ENCODE measurements around the gene LRRC56. TPM values are rescaled to one million over a fixed set of nuclear protein-coding genes. Genes with fewer than 3 reads are reported as not detected.

LRRC56 gene
- total RNA-seq, 1 experiment from 2014 or later, result 3.4 TPM

- no CpG with 5 or more reads among the region's 5 CpGs for WGBS (ENCODE audit: extremely low coverage, insufficient read length, low lambda C conversion rate)
- H3K23me2 ChIP-seq (ENCODE audit: insufficient read length, low read depth, low read length, poor library complexity, severe bottlenecking), result no peaks in the 10 kb centered on the region
- no peak overlapping the region for H3T11ph ChIP-seq (ENCODE audit: low read length)
- H3K18ac ChIP-seq (ENCODE audit: insufficient read length, low read depth, low read length), result no peak overlapping the region
- no peak overlapping the region for H3K27ac ChIP-seq (ENCODE audit: insufficient read length, low read depth, low read length)
- no peak for DNase-seq
- no peak overlapping the region for H2AK5ac ChIP-seq (ENCODE audit: insufficient read length, low read length)
- Mint-ChIP-seq H3K27ac (no peak overlapping the region), H3K9me3 (peaks cover 0 to 2% of the 10 kb centered on the region in 2 experiments; a peak in 2 of 5 replicates), H3K4me1 (peaks cover 3 to 5% of the 10 kb centered on the region in 2 experiments; a peak in 2 of 4 replicates), H3K36me3 (ENCODE audit: insufficient read depth in 1 of 3, low read depth in 3 of 3) (peaks cover 2 to 7% (median 5%) of the 10 kb centered on the region in 3 experiments; a peak in 5 of 7 replicates), H3K27me3 (ENCODE audit: low read depth) (peaks cover 3% of the 10 kb centered on the region; the same call in 1 of the 2 replicates), H3K4me3 (no peak overlapping the region)
- H3K56ac ChIP-seq (ENCODE audit: insufficient read length, low read depth, low read length), result no peak overlapping the region
- H3K14ac ChIP-seq (ENCODE audit: insufficient read depth, low read length), result no peak overlapping the region
- no peak for TF ChIP-seq CTCF (conservative IDR thresholded peaks at IDR 0.05)
- no peak overlapping the region for H2BK120ac ChIP-seq (ENCODE audit: low read depth, low read length, poor library complexity, severe bottlenecking)
- no peak overlapping the region for H3K4me2 ChIP-seq (ENCODE audit: insufficient read depth, insufficient read length, low read length)
- H3K4me1 ChIP-seq (ENCODE audit: insufficient read depth, low read length), result no peaks in the 10 kb centered on the region
- H3K9me3 ChIP-seq (ENCODE audit: control insufficient read depth, low read depth, low read length), result no peaks in the 10 kb centered on the region
- H4K8ac ChIP-seq (replicated peaks; ENCODE audit: insufficient read length, low read depth, low read length), result no peak overlapping the region
- no peak overlapping the region for H2AFZ ChIP-seq (ENCODE audit: low read length)
- H3K79me2 ChIP-seq (ENCODE audit: insufficient read depth, low read length), result no peaks in the 10 kb centered on the region
- H3K9ac ChIP-seq (ENCODE audit: extremely low read depth, insufficient read length, low read length), result no peak overlapping the region
- H4K20me1 ChIP-seq (ENCODE audit: control insufficient read depth, insufficient read depth, insufficient read length), result no peaks in the 10 kb centered on the region
- H2BK5ac ChIP-seq (ENCODE audit: insufficient read length, low read length), result no peak overlapping the region
- H3K79me1 ChIP-seq (ENCODE audit: insufficient read depth, low read depth, low read length, poor library complexity, severe bottlenecking), result no peaks in the 10 kb centered on the region
- no peak overlapping the region for H4K91ac ChIP-seq (ENCODE audit: insufficient read length, low read depth, low read length)
- H3K4ac ChIP-seq (ENCODE audit: low read depth, low read length), result no peak overlapping the region
- no peak overlapping the region for H2BK12ac ChIP-seq (ENCODE audit: insufficient read length, low read depth, low read length)
- H2BK20ac ChIP-seq (ENCODE audit: low read depth, low read length, poor library complexity, severe bottlenecking), result no peak overlapping the region
- no peak overlapping the region for H3K23ac ChIP-seq (ENCODE audit: insufficient read length, low read depth, low read length)
- no peak overlapping the region for H4K5ac ChIP-seq (ENCODE audit: insufficient read length, low read depth, low read length)
- H2BK15ac ChIP-seq (ENCODE audit: low read depth, low read length), result no peak overlapping the region
- H3K27me3 ChIP-seq (ENCODE audit: insufficient read depth, low read length), result no peaks in the 10 kb centered on the region
Measured at GRCh38 chr11:544817-545166, 7.5 kb downstream of the LRRC56 start.
